Activated T-cell treated with anti-CD3 and anti-CD28 coated beads for 1 hour (primary cell): ENCODE data around the gene LILRB5.
"Not testable (repeated sequence)": the region's sequence is repeated elsewhere in the genome, so short reads cannot be mapped to it uniquely, and the experiment has no call there.

Experiments
- DNase-seq: peaks from one replicate; pipeline ENCODE4 v3.0.0-alpha.2; 2020; ENCODE audit warnings: low read depth

LILRB5 gene

GRCh38 chr19:54257116-54257480 is at the start of gene LILRB5:
Gene LILRB5, minus strand, starts transcription at chr19:54257273. Its CDS starts 80 bp downstream, at chr19:54257193.
- DNase-seq = no peak

DNA sequence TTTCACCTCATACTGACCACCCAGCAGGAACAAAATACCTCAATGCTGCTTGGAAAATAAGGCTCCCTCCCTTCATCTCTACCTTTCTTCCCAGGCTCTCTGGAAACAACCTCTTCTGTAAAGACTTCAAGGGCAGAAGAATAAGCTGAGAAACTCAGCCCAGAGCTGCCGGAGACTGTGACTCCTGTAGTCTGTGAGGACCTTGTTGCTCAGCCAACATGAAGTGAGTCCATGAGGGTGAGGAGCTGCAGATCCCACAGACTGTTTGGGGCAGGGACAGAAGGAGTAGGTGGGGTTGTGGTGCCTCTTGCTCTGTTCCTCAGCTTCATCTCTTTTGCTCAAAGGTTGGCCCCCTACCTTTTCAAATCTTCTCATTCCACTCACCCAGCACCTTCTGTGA is 48.1 kb upstream of the LILRB5 start:
- no peak for DNase-seq

DNA sequence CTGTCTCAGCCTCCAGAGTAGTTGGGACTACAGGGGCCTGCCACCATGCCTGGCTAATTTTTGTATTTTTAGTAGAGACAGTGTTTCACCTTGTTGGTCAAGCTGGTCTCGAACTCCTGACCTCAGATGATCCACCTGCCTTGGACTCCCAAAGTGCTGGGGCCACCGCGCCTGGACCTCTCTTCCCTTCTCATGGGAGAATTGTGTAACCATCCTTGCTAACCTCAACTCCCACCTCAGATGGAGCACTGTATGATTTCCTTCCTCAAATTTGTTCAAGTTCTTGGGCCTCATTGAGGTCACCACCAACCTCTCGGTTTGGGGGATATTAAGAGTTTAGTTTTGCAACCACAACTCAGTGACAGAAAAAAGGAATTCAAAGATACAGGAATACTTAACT is 45.2 kb upstream of the LILRB5 start:
- DNase-seq = no peak

GRCh38 chr19:54299515-54299914 is 42.4 kb upstream of the LILRB5 start:
- no peak for DNase-seq

GRCh38 chr19:54299126-54299498 is 42.0 kb upstream of the LILRB5 start:
- DNase-seq = no peak

DNA sequence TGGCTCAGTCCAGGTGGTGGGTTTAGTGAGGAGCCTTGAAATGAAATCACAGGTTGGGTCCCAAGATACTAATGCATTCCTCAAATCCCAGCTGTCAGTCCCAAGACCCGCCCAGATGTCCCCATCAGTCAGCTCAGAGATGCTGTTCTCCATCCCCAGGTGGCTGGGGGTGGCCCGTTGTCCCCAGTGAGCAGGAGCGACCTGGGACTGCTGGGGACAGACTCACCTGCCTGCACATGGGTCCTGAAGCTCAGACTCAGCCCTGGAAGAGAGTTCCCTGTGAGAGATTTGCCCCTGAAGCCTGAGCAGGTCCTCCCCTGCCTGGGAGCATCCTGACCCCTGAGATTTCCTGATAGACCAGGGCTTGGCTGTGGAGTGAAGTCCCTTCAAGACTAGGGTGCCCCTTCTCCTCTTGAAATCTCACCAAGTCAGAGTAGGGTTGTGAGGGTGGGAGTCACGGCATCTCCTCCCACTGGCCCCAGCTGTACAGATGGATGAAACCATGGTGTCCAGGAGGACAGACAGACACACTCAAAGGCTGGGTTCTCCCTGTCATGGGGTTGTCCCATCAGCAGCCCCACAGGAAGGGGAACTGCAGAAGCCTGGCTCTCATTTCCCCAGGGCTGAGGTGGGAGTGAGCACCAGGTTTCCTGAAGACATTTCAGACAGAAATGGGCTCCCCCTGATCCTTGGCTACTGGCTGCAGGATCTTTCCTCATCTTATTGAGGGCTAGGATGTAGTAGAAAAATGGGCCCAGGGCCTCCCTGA is 41.5 kb upstream of the LILRB5 start:
- no peak for DNase-seq

DNA sequence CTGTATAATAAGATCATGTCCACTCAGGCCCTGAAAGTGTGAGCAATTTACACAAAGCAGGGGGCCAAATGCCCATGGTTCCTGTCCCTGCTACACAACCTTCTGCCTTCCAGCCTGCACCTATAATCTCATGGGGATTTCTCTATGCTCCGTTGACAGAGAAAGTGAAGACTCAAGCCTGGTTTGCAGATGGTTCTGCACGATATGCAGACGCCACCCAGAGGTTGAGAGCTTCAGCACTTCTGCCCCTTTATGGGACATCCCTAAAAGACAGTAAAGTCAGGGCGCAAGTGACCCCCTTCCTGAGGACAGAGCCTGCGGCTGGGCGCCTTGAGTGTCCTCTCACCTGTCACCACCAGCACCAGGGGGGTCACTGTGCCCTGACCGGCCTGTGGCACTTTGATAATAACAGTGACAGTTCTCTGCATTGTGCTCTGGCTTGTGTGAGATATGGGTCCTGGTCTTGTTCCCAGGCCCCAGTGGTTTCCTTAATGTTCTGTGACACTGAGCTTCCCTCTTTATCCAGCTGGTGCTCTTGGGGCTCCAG is 40.8 kb upstream of the LILRB5 start:
- DNase-seq = no peak

- no peak for DNase-seq
These were observed 37.5 kb upstream of the LILRB5 start for GRCh38 chr19:54294539-54294938.

DNA sequence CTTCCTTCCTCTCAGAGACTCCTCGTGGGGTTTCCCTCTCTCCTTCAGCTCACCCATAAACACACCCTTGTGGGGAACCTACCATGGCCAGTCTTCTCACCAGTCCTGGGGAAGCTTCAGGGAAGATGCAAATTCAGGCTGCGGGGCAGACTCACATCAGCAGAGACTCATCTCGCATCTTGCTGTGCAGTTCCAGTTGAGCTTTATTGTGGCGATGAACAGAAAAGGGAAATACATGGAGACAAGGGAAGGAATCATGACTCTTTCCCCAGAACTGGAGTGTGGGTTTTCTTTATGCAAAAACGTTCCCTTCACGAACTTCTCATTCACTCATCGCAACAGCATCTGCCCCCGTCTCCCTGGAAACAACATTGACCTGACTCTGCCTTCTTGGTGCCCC is 32.1 kb upstream of the LILRB5 start:
- DNase-seq = not testable (repeated sequence)

DNA sequence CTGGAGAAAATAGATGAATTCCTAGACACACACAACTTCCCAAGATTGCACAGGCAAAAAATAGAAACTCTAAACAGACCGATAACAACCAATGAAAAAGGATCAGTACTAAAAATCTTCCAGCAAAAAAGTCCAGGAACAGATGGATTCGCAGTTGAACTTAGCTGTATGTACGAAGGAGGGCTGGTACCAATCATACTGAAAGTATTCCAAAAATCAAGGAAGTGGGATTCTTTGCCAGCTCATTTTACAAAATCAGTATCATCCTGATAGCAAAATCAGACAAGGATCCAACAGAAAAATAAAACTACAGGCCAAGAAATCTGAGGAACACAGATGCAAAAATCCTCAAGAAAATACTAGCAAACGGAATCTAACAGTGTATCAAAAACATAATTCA is 30.4 kb upstream of the LILRB5 start:
- no peak for DNase-seq

GRCh38 chr19:54286283-54286682 is 29.2 kb upstream of the LILRB5 start:
- DNase-seq = not testable (repeated sequence)

DNA sequence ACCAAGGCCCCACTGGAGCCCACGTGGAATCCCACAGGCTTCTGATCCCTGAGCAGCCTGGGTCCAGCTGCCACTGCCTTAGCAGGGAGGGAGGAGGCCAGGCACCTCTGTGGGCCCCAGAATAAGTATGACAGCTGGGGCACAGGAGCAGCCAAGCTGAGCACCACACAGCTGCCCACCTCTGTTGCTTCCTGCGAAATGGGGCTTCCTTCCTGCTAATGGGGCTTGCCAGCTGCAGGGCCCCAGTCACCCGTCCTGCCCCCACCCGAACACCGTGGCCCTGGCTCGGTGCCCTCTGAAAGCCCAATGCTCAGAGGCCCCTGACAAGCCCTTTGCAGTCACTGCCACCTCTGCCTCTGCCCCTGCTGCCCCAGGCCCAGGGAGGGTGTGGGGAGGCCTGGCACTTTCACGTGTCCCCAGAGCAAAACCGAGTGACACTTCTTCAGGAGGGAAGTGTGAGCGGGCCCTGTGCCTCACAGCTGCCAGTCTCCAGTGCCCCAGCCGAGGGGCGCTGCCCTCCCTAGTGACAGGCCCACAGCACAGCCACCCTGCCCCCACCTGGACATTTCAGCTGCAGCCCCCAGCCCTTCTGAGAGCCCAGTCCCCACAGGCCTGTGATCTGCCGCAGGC is 28.5 kb upstream of the LILRB5 start:
- DNase-seq = not testable (repeated sequence)

- DNase-seq = no peak
These were observed 25.8 kb upstream of the LILRB5 start for GRCh38 chr19:54282686-54283470.

DNA sequence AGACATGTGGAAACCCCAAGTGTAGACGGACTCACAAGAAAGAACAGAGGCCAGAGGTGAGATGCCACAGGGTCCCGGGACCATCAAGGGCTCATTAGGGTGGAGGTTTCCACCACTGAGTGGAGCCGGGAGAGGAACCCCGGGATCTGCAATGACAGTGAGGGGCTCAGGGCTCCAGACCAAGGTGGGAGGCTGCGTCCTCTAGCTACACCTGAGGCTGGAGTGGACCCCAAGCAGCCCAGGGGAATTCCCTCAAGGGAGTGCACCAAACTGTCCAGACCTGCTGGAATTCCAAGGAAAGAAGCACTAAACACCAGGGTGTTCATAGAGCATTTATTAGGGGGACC is 24.6 kb upstream of the LILRB5 start:
- DNase-seq = not testable (repeated sequence)

GRCh38 chr19:54281007-54281728 is 24.1 kb upstream of the LILRB5 start, which contains the start of gene LILRB2:
Gene LILRB2, minus strand, starts transcription at chr19:54281110. Its CDS starts 614 bp downstream, at chr19:54280496.
- DNase-seq = no peak

- DNase-seq = not testable (repeated sequence)
These were observed 23.4 kb upstream of the LILRB5 start for GRCh38 chr19:54280441-54280840.

DNA sequence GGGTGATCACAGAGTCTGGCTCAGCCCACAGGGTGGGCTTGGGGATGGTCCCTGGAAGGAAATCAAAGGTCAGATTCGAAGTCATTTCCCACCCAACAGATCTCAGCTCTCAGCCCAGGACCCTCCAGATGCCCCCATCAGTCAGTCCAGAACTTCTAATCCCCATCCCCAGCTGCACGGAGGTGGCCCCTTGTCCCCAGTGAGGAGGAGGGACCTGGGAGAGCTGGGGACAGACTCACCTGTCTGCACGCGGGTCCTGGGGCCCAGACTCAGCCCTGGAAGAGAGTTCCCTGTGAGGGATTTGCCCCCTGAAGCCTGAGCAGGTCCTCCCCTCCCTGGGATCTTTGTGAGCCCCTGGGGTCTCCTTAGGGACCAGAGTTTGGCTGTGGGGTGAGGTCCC is 23.0 kb upstream of the LILRB5 start:
- not testable (repeated sequence) for DNase-seq

- no peak for DNase-seq
These were observed 22.4 kb upstream of the LILRB5 start for GRCh38 chr19:54279406-54279962.

DNA sequence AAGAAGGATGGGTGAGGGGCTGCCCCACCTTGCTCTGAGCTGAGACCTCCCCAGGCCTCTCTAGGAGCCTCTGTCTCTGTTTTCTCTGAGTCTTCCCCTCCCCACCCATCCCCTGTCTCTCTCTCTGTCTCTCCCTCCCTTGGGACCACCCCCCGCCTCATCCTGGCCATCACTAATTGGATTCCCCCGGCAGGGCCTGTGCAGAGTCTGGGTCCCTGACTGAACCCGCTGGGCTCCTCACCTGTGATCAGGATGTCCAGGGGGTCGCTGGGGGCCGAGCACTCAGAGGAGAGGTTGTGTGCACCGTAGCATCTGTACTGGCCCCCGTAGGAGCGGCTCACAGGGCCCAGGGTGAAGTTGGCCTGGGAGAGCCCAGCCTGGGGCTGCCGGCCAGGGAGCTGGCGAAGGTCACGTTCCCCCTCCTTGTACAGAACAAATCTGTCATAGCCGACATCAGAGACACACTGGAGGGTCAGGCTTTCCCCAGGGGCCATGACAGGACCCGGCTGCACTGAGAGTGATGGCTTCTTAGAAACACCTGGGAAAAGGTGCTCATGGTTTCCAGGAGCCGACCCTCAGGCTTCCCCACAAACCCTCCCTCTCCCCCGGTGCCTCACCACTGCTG is 21.6 kb upstream of the LILRB5 start:
- DNase-seq = not testable (repeated sequence)

DNA sequence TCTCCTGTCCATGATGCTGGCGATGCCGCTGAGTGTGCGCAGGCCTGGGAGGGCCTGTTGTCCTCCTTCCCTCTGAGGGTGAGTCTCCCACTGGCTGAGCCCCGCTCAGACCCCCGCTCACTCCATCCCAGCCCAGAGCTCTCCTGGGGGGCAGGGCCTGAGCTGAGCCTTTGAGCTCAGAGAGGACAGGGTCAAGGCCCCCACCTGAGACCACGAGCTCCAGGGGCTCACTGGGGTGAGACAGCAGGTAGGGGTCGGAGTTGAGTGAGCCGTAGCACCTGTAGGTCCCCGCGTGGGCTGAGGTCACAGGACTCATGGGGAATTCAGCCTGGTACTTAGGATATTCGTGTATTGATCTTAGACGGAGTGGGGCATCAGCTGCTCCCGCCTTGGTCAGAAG is 21.0 kb upstream of the LILRB5 start:
- DNase-seq = not testable (repeated sequence)

DNA sequence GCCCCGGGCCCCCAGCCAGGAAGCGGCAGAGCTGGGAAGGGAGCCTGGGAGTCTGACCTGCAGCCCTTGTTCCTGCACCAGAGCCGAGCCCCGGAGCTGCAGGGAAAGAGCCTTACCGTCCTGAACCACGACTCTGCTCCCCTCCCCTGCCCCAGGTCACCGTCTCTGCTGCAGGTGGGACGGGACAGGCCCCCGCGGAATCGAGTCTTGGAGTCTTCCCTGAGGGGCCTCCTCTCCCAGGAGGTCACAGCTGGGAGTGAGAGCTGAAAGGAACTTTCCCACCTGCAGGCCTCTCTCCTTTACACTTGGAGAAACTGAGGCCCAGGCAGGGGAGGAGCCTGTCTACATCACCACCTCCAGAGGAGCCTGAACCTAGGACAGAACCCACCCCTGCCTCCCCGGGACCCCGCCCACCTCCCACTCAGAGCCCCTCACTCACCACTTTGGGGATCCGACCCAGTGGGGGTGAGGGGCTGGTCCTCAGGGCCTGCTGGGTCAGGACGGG is 20.1 kb upstream of the LILRB5 start:
- DNase-seq = not testable (repeated sequence)
